MM.1S (cell line): Measurements from ENCODE around the gene EPG5.

Experiments
- DNase-seq: peaks from one replicate; pipeline ENCODE4 v3.0.0-alpha.2; 2015
- H2AFZ ChIP-seq: fragments of 300-600 bp; sonication (generic); 2 replicates; pipeline ENCODE4 v1.6.0; 2016; ENCODE audit warnings: antibody characterized with exemption, low read length
- H3F3A ChIP-seq: fragments of 300-600 bp; sonication (generic); 2 replicates; pipeline ENCODE4 v1.6.1; 2016; ENCODE audit warnings: mild to moderate bottlenecking, antibody characterized with exemption, low read length, moderate library complexity, mixed read lengths; ENCODE audit not compliant: insufficient read depth
- H3K27ac ChIP-seq: fragments of 300-600 bp; sonication (generic); 2 replicates; pipeline ENCODE4 v1.5.1; 2016; ENCODE audit warnings: mild to moderate bottlenecking, low read length
- H3K27me3 ChIP-seq: fragments of 300-600 bp; sonication (generic); replicated peaks from 2 replicates; pipeline ENCODE4 v1.6.0; 2016; ENCODE audit warnings: low read length; ENCODE audit not compliant: insufficient read depth
- H3K36me3 ChIP-seq: fragments of 300-600 bp; sonication (generic); replicated peaks from 2 replicates; pipeline ENCODE4 v1.6.1; 2016; ENCODE audit warnings: mild to moderate bottlenecking, low read length, mixed read lengths; ENCODE audit not compliant: insufficient read depth
- H3K4me1 ChIP-seq: fragments of 300-600 bp; sonication (generic); 2 replicates; pipeline ENCODE4 v1.6.1; 2016; ENCODE audit warnings: low read length, mixed read lengths
- H3K4me2 ChIP-seq: fragments of 300-600 bp; sonication (generic); 2 replicates; pipeline ENCODE4 v1.6.0; 2016; ENCODE audit warnings: low read depth, low read length
- H3K4me3 ChIP-seq: fragments of 300-600 bp; sonication (generic); 2 replicates; pipeline ENCODE4 v1.5.1; 2016; ENCODE audit warnings: low read length, mixed read lengths
- H3K79me2 ChIP-seq: fragments of 300-600 bp; sonication (generic); 2 replicates; pipeline ENCODE4 v1.6.1; 2016; ENCODE audit warnings: mixed run types, low read length, mixed read lengths
- H3K9ac ChIP-seq: fragments of 300-600 bp; sonication (generic); 2 replicates; pipeline ENCODE4 v1.6.1; 2016; ENCODE audit warnings: low read length, mixed read lengths
- H3K9me2 ChIP-seq: fragments of 300-600 bp; sonication (generic); replicated peaks from 2 replicates; pipeline ENCODE4 v1.6.1; 2016; ENCODE audit warnings: mild to moderate bottlenecking, low read length, mixed read lengths; ENCODE audit not compliant: insufficient read depth
- H3K9me3 ChIP-seq: fragments of 300-600 bp; sonication (generic); replicated peaks from 2 replicates; pipeline ENCODE4 v1.6.1; 2016; ENCODE audit warnings: mild to moderate bottlenecking, low read length, mixed read lengths; ENCODE audit not compliant: insufficient read depth
- H4K20me1 ChIP-seq: fragments of 300-600 bp; sonication (generic); 2 replicates; pipeline ENCODE4 v1.6.1; 2016; ENCODE audit warnings: mild to moderate bottlenecking, low read length, moderate library complexity, mixed read lengths; ENCODE audit not compliant: insufficient read depth
- EZH2 ChIP-seq: fragments of 300-600 bp; sonication (generic); optimal IDR thresholded peaks from 2 replicates; pipeline ENCODE3; 2017; ENCODE audit warnings: low read depth, mild to moderate bottlenecking, antibody characterized with exemption, low read length, mixed read lengths
- EZH2phosphoT487 ChIP-seq: fragments of 300-600 bp; sonication (generic); IDR thresholded peaks from 2 replicates; pipeline ENCODE4 v1.6.1; 2018; ENCODE audit warnings: antibody characterized with exemption, low read length
- TF ChIP-seq, protein P1 (sequence below): fragments of 300-600 bp; sonication (generic); IDR thresholded peaks from 2 replicates; pipeline ENCODE4 v1.5.1; 2016; ENCODE audit warnings: antibody characterized with exemption, low read length, mixed read lengths

Gene EPG5

GRCh38 chr18:45954070-45954934, 12.8 kb downstream of the EPG5 start:
- Histone ChIP-seq H3K36me3 (peaks cover 10% of the 10 kb centered on the region; the same call in 1 of the 2 replicates), H3K79me2 (peaks cover 35% of the 10 kb centered on the region), H3K4me1 (no peaks in the 10 kb centered on the region), H4K20me1 (no peaks in the 10 kb centered on the region), H3K9me2 (no peaks in the 10 kb centered on the region), H3K27me3 (no peaks in the 10 kb centered on the region), H3K9me3 (no peaks in the 10 kb centered on the region), H3K4me3 (no peak overlapping the region), H3K27ac (no peak overlapping the region), H3K9ac (no peak overlapping the region), H3F3A (no peaks in the 10 kb centered on the region), H2AFZ (no peak overlapping the region), H3K4me2 (no peak overlapping the region)
- TF ChIP-seq EZH2phosphoT487 (no peak), EZH2 (no peak)
- TF ChIP-seq, protein P1, sequence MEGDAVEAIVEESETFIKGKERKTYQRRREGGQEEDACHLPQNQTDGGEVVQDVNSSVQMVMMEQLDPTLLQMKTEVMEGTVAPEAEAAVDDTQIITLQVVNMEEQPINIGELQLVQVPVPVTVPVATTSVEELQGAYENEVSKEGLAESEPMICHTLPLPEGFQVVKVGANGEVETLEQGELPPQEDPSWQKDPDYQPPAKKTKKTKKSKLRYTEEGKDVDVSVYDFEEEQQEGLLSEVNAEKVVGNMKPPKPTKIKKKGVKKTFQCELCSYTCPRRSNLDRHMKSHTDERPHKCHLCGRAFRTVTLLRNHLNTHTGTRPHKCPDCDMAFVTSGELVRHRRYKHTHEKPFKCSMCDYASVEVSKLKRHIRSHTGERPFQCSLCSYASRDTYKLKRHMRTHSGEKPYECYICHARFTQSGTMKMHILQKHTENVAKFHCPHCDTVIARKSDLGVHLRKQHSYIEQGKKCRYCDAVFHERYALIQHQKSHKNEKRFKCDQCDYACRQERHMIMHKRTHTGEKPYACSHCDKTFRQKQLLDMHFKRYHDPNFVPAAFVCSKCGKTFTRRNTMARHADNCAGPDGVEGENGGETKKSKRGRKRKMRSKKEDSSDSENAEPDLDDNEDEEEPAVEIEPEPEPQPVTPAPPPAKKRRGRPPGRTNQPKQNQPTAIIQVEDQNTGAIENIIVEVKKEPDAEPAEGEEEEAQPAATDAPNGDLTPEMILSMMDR = no peak
- DNase-seq = no peak

DNA sequence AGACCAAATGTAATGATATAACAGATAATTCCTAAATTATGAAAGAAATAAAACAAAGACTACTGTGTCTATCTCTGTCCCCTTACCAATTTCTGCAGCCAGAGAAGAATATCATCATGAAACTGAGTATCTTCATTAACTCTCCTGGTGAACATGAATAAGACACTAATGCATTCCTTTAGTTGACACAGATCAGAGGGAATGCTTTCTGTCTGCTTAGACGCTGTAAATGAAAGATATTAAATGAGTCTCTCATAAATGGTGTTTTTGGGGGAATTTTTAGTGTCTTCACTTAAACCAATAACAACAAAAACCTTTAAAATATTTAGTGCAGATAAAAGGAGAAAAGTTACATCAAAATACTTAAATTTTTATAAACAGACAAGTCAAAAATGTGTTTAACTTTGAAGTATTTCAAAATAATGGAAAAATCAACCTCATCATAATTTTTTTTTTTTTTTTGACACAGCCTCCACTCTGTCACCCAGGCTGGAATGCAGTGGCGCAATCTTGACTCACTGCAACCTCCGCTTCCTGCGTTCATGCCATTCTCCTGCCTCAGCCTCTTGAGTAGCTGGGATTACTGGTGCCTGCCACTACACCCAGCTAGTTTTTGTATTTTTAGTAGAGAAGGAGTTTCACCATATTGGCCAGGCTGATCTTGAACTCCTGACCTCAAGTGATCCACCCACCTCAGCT, 16.0 kb downstream of the EPG5 start:
- H3K36me3 ChIP-seq = peaks cover 14% of the 10 kb centered on the region
- no peak for DNase-seq
- TF ChIP-seq, protein P1 = no peak
- no peak for TF ChIP-seq EZH2phosphoT487
- no peak for TF ChIP-seq EZH2
- no peaks in the 10 kb centered on the region for H3K27me3 ChIP-seq
- no peaks in the 10 kb centered on the region for H3K9me3 ChIP-seq
- H3F3A ChIP-seq = no peaks in the 10 kb centered on the region
- H3K9ac ChIP-seq = no peak overlapping the region
- no peaks in the 10 kb centered on the region for H3K4me1 ChIP-seq
- no peak overlapping the region for H3K27ac ChIP-seq
- no peaks in the 10 kb centered on the region for H4K20me1 ChIP-seq
- no peak overlapping the region for H3K4me2 ChIP-seq
- no peak overlapping the region for H3K4me3 ChIP-seq
- peaks cover 8% of the 10 kb centered on the region for H3K79me2 ChIP-seq
- H3K9me2 ChIP-seq = no peaks in the 10 kb centered on the region
- no peak overlapping the region for H2AFZ ChIP-seq

GRCh38 chr18:45945669-45946068, 21.5 kb downstream of the EPG5 start:
- Histone ChIP-seq H3K27me3 (no peaks in the 10 kb centered on the region), H3K4me3 (no peak overlapping the region), H3F3A (peaks cover 9% of the 10 kb centered on the region; the same call in 1 of the 2 replicates), H3K27ac (no peak overlapping the region), H3K79me2 (no peaks in the 10 kb centered on the region), H3K4me1 (peaks cover 9% of the 10 kb centered on the region), H3K9me3 (no peaks in the 10 kb centered on the region), H4K20me1 (no peaks in the 10 kb centered on the region), H3K9me2 (no peaks in the 10 kb centered on the region), H2AFZ (no peak overlapping the region), H3K36me3 (peaks cover 10% of the 10 kb centered on the region), H3K9ac (no peak overlapping the region), H3K4me2 (no peak overlapping the region)
- no peak for DNase-seq
- TF ChIP-seq, protein P1 = no peak
- TF ChIP-seq EZH2phosphoT487 = no peak
- no peak for TF ChIP-seq EZH2
